GM21447 (cell line): ENCODE results near the gene SELENOH.

Experiments used
- ATAC-seq: cut with Tn5 transposase; IDR thresholded peaks from one replicate; pipeline ENCODE4 v1.9.1; 2021; ENCODE audit not compliant: unreplicated experiment

SELENOH gene

GRCh38 chr11:57745206-57745605 lies 3.9 kb downstream of the SELENOH start:
- no peak for ATAC-seq

- ATAC-seq = no peak
Observed at GRCh38 chr11:57746920-57747319, 5.6 kb downstream of the SELENOH start.

- ATAC-seq = no peak
Observed at GRCh38 chr11:57751176-57751575, 9.9 kb downstream of the SELENOH start.

GRCh38 chr11:57751676-57752253 lies 10.5 kb downstream of the SELENOH start, which contains the start of gene BTBD18:
BTBD18 (minus strand) TSS chr11:57751819; CDS start chr11:57751188, 631 bp downstream.
- no peak for ATAC-seq

- no peak for ATAC-seq
Observed at GRCh38 chr11:57752954-57753353, 11.7 kb downstream of the SELENOH start.

- no peak for ATAC-seq
Observed at GRCh38 chr11:57758174-57758573, 16.9 kb downstream of the SELENOH start.

- peak; percentile 97 for ATAC-seq
Observed at GRCh38 chr11:57761301-57762234, 20.3 kb downstream of the SELENOH start, which contains the start of gene CTNND1. CTNND1 (plus strand) TSS chr11:57761802; CDS start chr11:57791479, 29,677 bp downstream.

- ATAC-seq = no peak
Observed at GRCh38 chr11:57762235-57762861, 21.1 kb downstream of the SELENOH start.

GRCh38 chr11:57763568-57763967 lies 22.3 kb downstream of the SELENOH start:
- ATAC-seq = no peak

- ATAC-seq = no peak
Observed at GRCh38 chr11:57764021-57764420, 22.7 kb downstream of the SELENOH start.

- no peak for ATAC-seq
Observed at GRCh38 chr11:57764566-57764965, 23.3 kb downstream of the SELENOH start.

- no peak for ATAC-seq
Observed at GRCh38 chr11:57764972-57765371, 23.7 kb downstream of the SELENOH start.

GRCh38 chr11:57770793-57771192 lies 29.5 kb downstream of the SELENOH start:
- ATAC-seq = no peak

- ATAC-seq = no peak
Observed at GRCh38 chr11:57771365-57771764, 30.1 kb downstream of the SELENOH start.

GRCh38 chr11:57772562-57772961 lies 31.3 kb downstream of the SELENOH start:
- no peak for ATAC-seq

GRCh38 chr11:57773026-57773598 lies 31.8 kb downstream of the SELENOH start:
- no peak for ATAC-seq

- no peak for ATAC-seq
Observed at GRCh38 chr11:57775491-57775890, 34.2 kb downstream of the SELENOH start.

- ATAC-seq = no peak
Observed at GRCh38 chr11:57776031-57776521, 34.8 kb downstream of the SELENOH start.

- ATAC-seq = no peak
Observed at GRCh38 chr11:57776577-57777210, 35.4 kb downstream of the SELENOH start.

GRCh38 chr11:57777969-57778317 lies 36.7 kb downstream of the SELENOH start:
- ATAC-seq = no peak
